Activated CD8-positive, alpha-beta memory T cell treated with anti-CD3 and anti-CD28 coated beads, Interleukin-2, amount 10 ng/mL, durations not matched to agents 7 days and 5 days (primary cell): ENCODE data around the gene RELL1. TPM values are rescaled to one million over a fixed set of nuclear protein-coding genes. Genes with fewer than 3 reads are reported as not detected.

Source experiments
- ATAC-seq: fragments of 150-1000 bp; cut with Tn5 transposase; one replicate; pipeline ENCODE4 v1.10.0; 2021; ENCODE audit warnings: moderate library complexity
- CTCF ChIA-PET: fragments of 350-600 bp; sonication (Branson Sonifier 250); formaldehyde crosslinking; loops from one replicate; lab custom pipeline; 2021; ENCODE audit warnings: antibody characterized with exemption; lab: Charles Lee
- DNase-seq: peaks from one replicate; pipeline ENCODE4 v3.0.0-alpha.2; 2020
- H3K27ac Mint-ChIP-seq: one replicate; pipeline ENCODE4 v1.8.0; 2021; ENCODE audit warnings: mild to moderate bottlenecking, mixed read lengths
- H3K27me3 Mint-ChIP-seq: one replicate; pipeline ENCODE4 v1.8.0; 2021; ENCODE audit warnings: mixed read lengths
- H3K36me3 Mint-ChIP-seq: one replicate; pipeline ENCODE4 v1.8.0; 2021; ENCODE audit warnings: mild to moderate bottlenecking, mixed read lengths
- H3K4me1 Mint-ChIP-seq: one replicate; pipeline ENCODE4 v1.8.0; 2021; ENCODE audit warnings: mixed read lengths
- H3K4me3 Mint-ChIP-seq: one replicate; pipeline ENCODE4 v1.8.0; 2021; ENCODE audit warnings: mild to moderate bottlenecking, moderate library complexity, mixed read lengths
- H3K9me3 Mint-ChIP-seq: one replicate; pipeline ENCODE4 v1.8.0; 2022; ENCODE audit warnings: low read depth, mixed read lengths
- total RNA-seq, 2 experiments: library from RNA; stranded (reverse); gene quantifications; one replicate each; pipeline ENCODE4 v1.2.3, GENCODE V29; 2021

Gene RELL1
- total RNA-seq, 2 experiments from 2014 or later, result 35.5 to 42.3 TPM

GRCh38 chr4:37652747-37653527 is 33.2 kb downstream of the RELL1 start:
- peaks cover 28% of the 10 kb centered on the region for H3K4me1 Mint-ChIP-seq
- DNase-seq (no peak), ATAC-seq (peak; percentile 27)
- H3K27me3 Mint-ChIP-seq, result no peaks in the 10 kb centered on the region
- peaks cover 55% of the 10 kb centered on the region for H3K36me3 Mint-ChIP-seq
- H3K4me3 Mint-ChIP-seq, result no peak overlapping the region
- H3K27ac Mint-ChIP-seq, result no peak overlapping the region
- CTCF ChIA-PET, result interaction anchor here (1.7 kb wide), 1 partner anchor 51 kb away, joined by 5 read pairs; no protein-coding TSS in a partner anchor
- peaks cover 7% of the 10 kb centered on the region for H3K9me3 Mint-ChIP-seq

GRCh38 chr4:37651781-37652377 is 34.3 kb downstream of the RELL1 start:
- no peak for ATAC-seq
- H3K9me3 Mint-ChIP-seq, result peaks cover 2% of the 10 kb centered on the region
- H3K27me3 Mint-ChIP-seq, result no peaks in the 10 kb centered on the region
- H3K4me1 Mint-ChIP-seq, result peaks cover 28% of the 10 kb centered on the region
- H3K4me3 Mint-ChIP-seq, result no peak overlapping the region
- H3K27ac Mint-ChIP-seq, result no peak overlapping the region
- H3K36me3 Mint-ChIP-seq, result peaks cover 52% of the 10 kb centered on the region
- DNase-seq, result no peak
- CTCF ChIA-PET, result interaction anchor here (1.7 kb wide), 1 partner anchor 50 kb away, joined by 5 read pairs; no protein-coding TSS in a partner anchor

GRCh38 chr4:37650481-37650880 is 35.7 kb downstream of the RELL1 start:
- Mint-ChIP-seq H3K9me3 (no peaks in the 10 kb centered on the region), H3K27ac (no peak overlapping the region), H3K4me3 (no peak overlapping the region), H3K36me3 (peaks cover 48% of the 10 kb centered on the region), H3K27me3 (no peaks in the 10 kb centered on the region), H3K4me1 (peaks cover 28% of the 10 kb centered on the region)
- ATAC-seq (no peak), DNase-seq (no peak)
- CTCF ChIA-PET, result no interaction called here

- ATAC-seq, result no peak
- H3K36me3 Mint-ChIP-seq, result peaks cover 44% of the 10 kb centered on the region
- no peak overlapping the region for H3K27ac Mint-ChIP-seq
- no peak for DNase-seq
- peaks cover 25% of the 10 kb centered on the region for H3K4me1 Mint-ChIP-seq
- H3K4me3 Mint-ChIP-seq, result no peak overlapping the region
- H3K27me3 Mint-ChIP-seq, result no peaks in the 10 kb centered on the region
- CTCF ChIA-PET, result no interaction called here
- no peaks in the 10 kb centered on the region for H3K9me3 Mint-ChIP-seq
Observed at GRCh38 chr4:37649268-37649667, 36.9 kb downstream of the RELL1 start.

GRCh38 chr4:37648084-37648817 is 37.9 kb downstream of the RELL1 start:
- CTCF ChIA-PET, result no interaction called here
- Mint-ChIP-seq H3K36me3 (peaks cover 39% of the 10 kb centered on the region), H3K9me3 (no peaks in the 10 kb centered on the region), H3K4me1 (peaks cover 16% of the 10 kb centered on the region), H3K4me3 (no peak overlapping the region), H3K27ac (no peak overlapping the region), H3K27me3 (no peaks in the 10 kb centered on the region)
- ATAC-seq, result no peak
- no peak for DNase-seq

GRCh38 chr4:37646247-37646646 is 39.9 kb downstream of the RELL1 start:
- Mint-ChIP-seq H3K4me1 (peaks cover 9% of the 10 kb centered on the region), H3K27ac (no peak overlapping the region), H3K9me3 (no peaks in the 10 kb centered on the region), H3K27me3 (no peaks in the 10 kb centered on the region), H3K4me3 (no peak overlapping the region), H3K36me3 (peaks cover 44% of the 10 kb centered on the region)
- DNase-seq (no peak), ATAC-seq (no peak)
- CTCF ChIA-PET, result no interaction called here

GRCh38 chr4:37645736-37646135 is 40.4 kb downstream of the RELL1 start:
- CTCF ChIA-PET, result no interaction called here
- no peaks in the 10 kb centered on the region for H3K9me3 Mint-ChIP-seq
- H3K4me1 Mint-ChIP-seq, result peaks cover 9% of the 10 kb centered on the region
- H3K27ac Mint-ChIP-seq, result peak overlapping the region; percentile 1
- H3K27me3 Mint-ChIP-seq, result no peaks in the 10 kb centered on the region
- H3K4me3 Mint-ChIP-seq, result no peak overlapping the region
- ATAC-seq (no peak), DNase-seq (no peak)
- peaks cover 42% of the 10 kb centered on the region for H3K36me3 Mint-ChIP-seq

GRCh38 chr4:37644962-37645361 is 41.2 kb downstream of the RELL1 start:
- ATAC-seq (no peak), DNase-seq (no peak)
- CTCF ChIA-PET, result no interaction called here
- Mint-ChIP-seq H3K27me3 (no peaks in the 10 kb centered on the region), H3K9me3 (no peaks in the 10 kb centered on the region), H3K4me3 (no peak overlapping the region), H3K27ac (no peak overlapping the region), H3K36me3 (peaks cover 37% of the 10 kb centered on the region), H3K4me1 (peaks cover 6% of the 10 kb centered on the region)

GRCh38 chr4:37641886-37642849 is 44.0 kb downstream of the RELL1 start:
- Mint-ChIP-seq H3K36me3 (peaks cover 28% of the 10 kb centered on the region), H3K27ac (no peak overlapping the region), H3K4me3 (no peak overlapping the region), H3K9me3 (no peaks in the 10 kb centered on the region), H3K4me1 (no peaks in the 10 kb centered on the region), H3K27me3 (no peaks in the 10 kb centered on the region)
- CTCF ChIA-PET, result interaction anchor here (0.6 kb wide), 1 partner anchor 40 kb away, joined by 4 read pairs; no protein-coding TSS in a partner anchor
- ATAC-seq, result no peak
- DNase-seq, result no peak

- Mint-ChIP-seq H3K27me3 (no peaks in the 10 kb centered on the region), H3K27ac (no peak overlapping the region), H3K4me1 (no peaks in the 10 kb centered on the region), H3K4me3 (no peak overlapping the region), H3K36me3 (peaks cover 25% of the 10 kb centered on the region), H3K9me3 (no peaks in the 10 kb centered on the region)
- DNase-seq (no peak), ATAC-seq (no peak)
- CTCF ChIA-PET, result no interaction called here
Observed at GRCh38 chr4:37641352-37641751, 44.8 kb downstream of the RELL1 start.

GRCh38 chr4:37639551-37640285 is 46.5 kb downstream of the RELL1 start:
- Mint-ChIP-seq H3K4me1 (no peaks in the 10 kb centered on the region), H3K27ac (no peak overlapping the region), H3K4me3 (no peak overlapping the region), H3K27me3 (no peaks in the 10 kb centered on the region), H3K36me3 (peaks cover 23% of the 10 kb centered on the region), H3K9me3 (no peaks in the 10 kb centered on the region)
- CTCF ChIA-PET, result no interaction called here
- DNase-seq, result no peak
- ATAC-seq, result no peak

- CTCF ChIA-PET, result no interaction called here
- H3K4me3 Mint-ChIP-seq, result no peak overlapping the region
Observed at GRCh38 chr4:37635155-37635554, 51.0 kb downstream of the RELL1 start.

More at GRCh38 chr4:37635155-37635554, 51.0 kb downstream of the RELL1 start:
- ATAC-seq (no peak), DNase-seq (no peak)
- Mint-ChIP-seq H3K4me1 (no peaks in the 10 kb centered on the region), H3K36me3 (peaks cover 43% of the 10 kb centered on the region), H3K27me3 (no peaks in the 10 kb centered on the region), H3K27ac (no peak overlapping the region), H3K9me3 (no peaks in the 10 kb centered on the region)
